Hepatocyte (in vitro differentiated cells): Measurements from ENCODE around the gene MARCO. TPM values are rescaled to one million over a fixed set of nuclear protein-coding genes. Genes with fewer than 3 reads are reported as not detected.
A peak's percentile ranks its signal among the peaks of the same experiment; 100 is the strongest.

Experiments
- DNase-seq: peaks from one replicate; pipeline ENCODE4 v3.0.0-alpha.2; 2016; ENCODE audit warnings: low spot score
- H2AFZ ChIP-seq: fragments of 200-600 bp; sonication (generic); 2 replicates; pipeline ENCODE4 v1.6.0; 2016; ENCODE audit warnings: antibody characterized with exemption, mild to moderate bottlenecking
- H3K27ac ChIP-seq: fragments of 200-600 bp; sonication (generic); 2 replicates; pipeline ENCODE4 v1.5.1; 2016; ENCODE audit warnings: mild to moderate bottlenecking
- H3K27me3 ChIP-seq: fragments of 200-600 bp; sonication (generic); 2 replicates; pipeline ENCODE4 v1.6.1; 2016
- H3K36me3 ChIP-seq: fragments of 200-600 bp; sonication (generic); replicated peaks from 2 replicates; pipeline ENCODE4 v1.5.1; 2016; ENCODE audit warnings: low read depth; ENCODE audit not compliant: insufficient read depth
- H3K4me1 ChIP-seq: fragments of 200-600 bp; sonication (generic); 2 replicates; pipeline ENCODE4 v1.5.1; 2016; ENCODE audit warnings: mild to moderate bottlenecking, moderate library complexity; ENCODE audit not compliant: insufficient read depth
- H3K4me2 ChIP-seq: fragments of 200-600 bp; sonication (generic); 2 replicates; pipeline ENCODE4 v1.6.0; 2016
- H3K4me3 ChIP-seq: fragments of 200-600 bp; sonication (generic); 2 replicates; pipeline ENCODE4 v1.5.1; 2016; ENCODE audit warnings: mild to moderate bottlenecking
- H3K79me2 ChIP-seq: fragments of 200-600 bp; sonication (generic); 2 replicates; pipeline ENCODE4 v1.6.0; 2017; ENCODE audit warnings: mild to moderate bottlenecking
- H3K9me2 ChIP-seq: fragments of 200-600 bp; sonication (generic); replicated peaks from 2 replicates; pipeline ENCODE4 v1.6.0; 2017; ENCODE audit warnings: mild to moderate bottlenecking; ENCODE audit not compliant: insufficient read depth
- H3K9me3 ChIP-seq: fragments of 200-600 bp; sonication (generic); 2 replicates; pipeline ENCODE4 v1.5.1; 2016; ENCODE audit warnings: low read depth, mild to moderate bottlenecking
- H4K20me1 ChIP-seq: fragments of 200-600 bp; sonication (generic); 2 replicates; pipeline ENCODE4 v1.6.0; 2016; ENCODE audit warnings: mild to moderate bottlenecking; ENCODE audit not compliant: insufficient read depth, poor library complexity, severe bottlenecking
- CTCF ChIP-seq: fragments of 200-600 bp; sonication (generic); IDR thresholded peaks from 2 replicates; pipeline ENCODE4 v1.5.1; 2016; ENCODE audit warnings: antibody characterized with exemption, mild to moderate bottlenecking; ENCODE audit not compliant: poor library complexity
- EZH2 ChIP-seq: fragments of 200-600 bp; sonication (generic); IDR thresholded peaks from 2 replicates; pipeline ENCODE4 v1.6.1; 2016; ENCODE audit warnings: antibody characterized with exemption, mild to moderate bottlenecking, borderline replicate concordance
- EZH2phosphoT487 ChIP-seq: fragments of 200-600 bp; sonication (generic); IDR thresholded peaks from one replicate; pipeline ENCODE4 v1.6.1; 2018; ENCODE audit warnings: antibody characterized with exemption, mild to moderate bottlenecking, low read depth, moderate library complexity; ENCODE audit not compliant: unreplicated experiment, severe bottlenecking
- WGBS: methylation state at CpG from one replicate; pipeline ENCODE4 v1.1.6; 2016; ENCODE audit warnings: low lambda C conversion rate; ENCODE audit errors: missing lambda C conversion rate; 5-methylcytosine and 5-hydroxymethylcytosine counted together
- polyA plus RNA-seq: library from polyadenylated mRNA; unstranded; fragments of >200 nt; fragmentation: Nextera tagmentation; extraction: Ambion mirVana; gene quantifications from 2 replicates; pipeline ENCODE4 v1.2.1, GENCODE V29; 2016
- total RNA-seq: library from RNA; depleted of rRNA; stranded (reverse); fragments of >200 nt; gene quantifications from 2 replicates; pipeline ENCODE4 v1.2.3, GENCODE V29; 2014

Gene MARCO
- total and polyA plus RNA-seq, 2 experiments from 2014 or later, result 0.10 TPM; not detected in 1

GRCh38 chr2:118971245-118972122, 29.5 kb downstream of the MARCO start:
- Histone ChIP-seq H3K9me3 (no peaks in the 10 kb centered on the region), H3K9me2 (no peaks in the 10 kb centered on the region), H3K4me3 (no peak overlapping the region), H3K79me2 (no peaks in the 10 kb centered on the region), H4K20me1 (no peaks in the 10 kb centered on the region), H3K4me2 (no peak overlapping the region), H3K36me3 (no peaks in the 10 kb centered on the region), H3K27me3 (no peaks in the 10 kb centered on the region), H3K4me1 (no peaks in the 10 kb centered on the region), H2AFZ (no peak overlapping the region), H3K27ac (no peak overlapping the region)
- 93% methylated on average over 8 of the region's 8 CpGs for WGBS
- no peak for DNase-seq
- no peak for TF ChIP-seq EZH2phosphoT487
- TF ChIP-seq EZH2, result no peak
- TF ChIP-seq CTCF, result no peak

GRCh38 chr2:118973542-118973951, 31.6 kb downstream of the MARCO start:
- Histone ChIP-seq H3K79me2 (no peaks in the 10 kb centered on the region), H3K9me3 (no peaks in the 10 kb centered on the region), H3K27me3 (no peaks in the 10 kb centered on the region), H4K20me1 (no peaks in the 10 kb centered on the region), H3K4me1 (no peaks in the 10 kb centered on the region), H3K27ac (no peak overlapping the region), H3K36me3 (no peaks in the 10 kb centered on the region), H2AFZ (no peak overlapping the region), H3K4me2 (no peak overlapping the region), H3K9me2 (no peaks in the 10 kb centered on the region), H3K4me3 (no peak overlapping the region)
- DNase-seq, result peak; percentile 47
- 72% methylated on average over 4 of the region's 4 CpGs for WGBS
- TF ChIP-seq EZH2 (no peak), CTCF (no peak), EZH2phosphoT487 (no peak)

GRCh38 chr2:118974103-118974993, 32.4 kb downstream of the MARCO start:
- Histone ChIP-seq H3K9me3 (no peaks in the 10 kb centered on the region), H2AFZ (no peak overlapping the region), H3K27ac (no peak overlapping the region), H4K20me1 (no peaks in the 10 kb centered on the region), H3K4me2 (no peak overlapping the region), H3K4me3 (no peak overlapping the region), H3K27me3 (peaks cover under 1% of the 10 kb centered on the region), H3K36me3 (no peaks in the 10 kb centered on the region), H3K79me2 (no peaks in the 10 kb centered on the region), H3K9me2 (no peaks in the 10 kb centered on the region), H3K4me1 (no peaks in the 10 kb centered on the region)
- 80% methylated on average over 13 of the region's 13 CpGs for WGBS
- peak; percentile 32 for DNase-seq
- TF ChIP-seq EZH2phosphoT487 (no peak), EZH2 (no peak), CTCF (no peak)
